Aorta (tissue), 5 donors: ENCODE results near the gene MOV10. TPM values are rescaled to one million over a fixed set of nuclear protein-coding genes. Genes with fewer than 3 reads are reported as not detected.

ENCODE experiments used
- ATAC-seq: fragments of 200-7000 bp; cut with Tn5 transposase; one replicate; pipeline ENCODE4 v1.9.1; 2022; ENCODE audit warnings: moderate library complexity; ENCODE audit not compliant: low FRiP score
- DNase-seq, 2 donors: peaks; one replicate each; pipeline ENCODE4 v3.0.0-alpha.2; 2020
- H3K27ac ChIP-seq, 2 donors: one replicate each; pipeline ENCODE4 v1.5.1; 2013; ENCODE audit warnings: low read length in 2 of 2, mild to moderate bottlenecking in 2 of 2, moderate library complexity in 2 of 2, control low read depth in 1 of 2, inconsistent platforms in 1 of 2, low read depth in 1 of 2
- H3K27me3 ChIP-seq, 2 donors: one replicate each; pipeline ENCODE4 v1.6.1; 2013; ENCODE audit warnings: control low read depth in 1 of 2, low read length in 1 of 2, mild to moderate bottlenecking in 1 of 2, moderate library complexity in 1 of 2; ENCODE audit not compliant: insufficient read depth in 2 of 2, control insufficient read depth in 1 of 2
- H3K36me3 ChIP-seq, 2 donors: one replicate each; pipeline ENCODE4 v1.6.1; 2013; ENCODE audit warnings: control low read depth in 1 of 2, low read length in 1 of 2, mild to moderate bottlenecking in 1 of 2; ENCODE audit not compliant: insufficient read depth in 2 of 2, control insufficient read depth in 1 of 2
- H3K4me1 ChIP-seq, 2 donors: one replicate each; pipeline ENCODE4 v1.6.1; 2013; ENCODE audit warnings: low read length in 2 of 2, control low read depth in 1 of 2, mild to moderate bottlenecking in 1 of 2, moderate library complexity in 1 of 2; ENCODE audit not compliant: insufficient read depth in 2 of 2, control insufficient read depth in 1 of 2
- H3K4me3 ChIP-seq, 2 donors: one replicate each; pipeline ENCODE4 v1.5.1; 2013; ENCODE audit warnings: low read length in 2 of 2, control low read depth in 1 of 2, mild to moderate bottlenecking in 1 of 2
- H3K9me3 ChIP-seq: one replicate; pipeline ENCODE4 v1.6.1; 2013; ENCODE audit warnings: mild to moderate bottlenecking, low read length; ENCODE audit not compliant: control insufficient read depth
- WGBS, 2 donors: extraction: QIAGEN DNeasy Blood & Tissue Kit; methylation state at CpG; one replicate each; pipeline ENCODE4 v1.1.7; 2013; 5-methylcytosine and 5-hydroxymethylcytosine counted together
- intact Hi-C, 2 donors: fragments of 100-400 bp; cut with DNase I; formaldehyde crosslinking; loops; one replicate each; pipeline versions ENCODE4 v1.14.2 to v1.15.0; 2022
- polyA plus RNA-seq, 2 donors: library from polyadenylated mRNA; stranded (reverse); fragments of 200-250 nt; gene quantifications; one replicate each; pipeline ENCODE4 v1.2.3, GENCODE V29; 2013
- total RNA-seq, 2 donors: library from RNA; stranded (reverse); fragmentation: NEBNext Ultra II Directional; extraction: Animal tissue kit (Norgen Biotek cat#: 25700); gene quantifications; one replicate each; pipeline ENCODE4 v1.2.1, GENCODE V29; 2021
- donor health status: healthy with polysubstance abuse.
- donor health status: Bipolar disorder and iron deficiency.
- donor health status: DM: no; HTN: no; CAD: no.
- donor health status: DM: no; HTN: no; CAD: no.
- donor health status: DM: yes; HTN: yes; CAD: no.

MOV10 gene
- total and polyA plus RNA-seq, 4 donors: 10.8 to 73.4 (median 45.1) TPM

DNA sequence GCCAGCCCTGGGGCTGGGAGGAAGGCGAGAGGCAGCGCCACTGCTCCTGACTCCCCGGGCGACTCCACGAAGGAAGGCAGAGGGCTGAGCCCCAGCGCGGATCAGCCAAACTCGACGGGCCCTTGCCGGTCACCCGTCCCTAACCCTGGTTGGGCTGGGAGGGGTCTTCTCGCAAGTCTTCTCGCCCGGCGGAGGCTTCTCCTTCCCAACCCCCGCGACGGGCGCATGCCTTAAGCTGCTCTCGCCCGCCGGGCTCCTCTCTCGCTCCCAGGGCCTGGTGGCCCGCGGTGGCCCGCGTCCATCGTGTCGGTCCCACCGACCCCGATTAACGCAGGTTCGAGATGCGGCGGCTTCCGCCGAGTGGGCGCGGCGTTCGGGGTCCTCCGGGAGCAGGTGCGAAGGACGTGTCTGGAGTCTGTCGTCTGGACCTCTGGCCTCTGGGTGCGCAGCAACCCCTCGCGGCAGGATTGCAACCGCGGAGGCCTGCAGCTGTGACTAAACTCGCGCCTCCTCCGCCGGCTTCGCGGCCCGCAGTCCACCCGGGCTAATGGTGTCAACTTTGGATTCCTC lies 69.6 kb downstream of the MOV10 start:
- Histone ChIP-seq H3K27me3 (no peaks in the 10 kb centered on the region), H3K9me3 (no peaks in the 10 kb centered on the region), H3K36me3 (no peaks in the 10 kb centered on the region), H3K27ac (no peak overlapping the region), H3K4me1 (no peaks in the 10 kb centered on the region), H3K4me3 (no peak overlapping the region)
- DNase-seq: peak; percentile 58 to 82
- intact Hi-C loops: no loop called here
- 3 to 5% methylated on average over 58 of the region's 58 CpGs for WGBS, 2 donors
- peak; percentile 73 for ATAC-seq

DNA sequence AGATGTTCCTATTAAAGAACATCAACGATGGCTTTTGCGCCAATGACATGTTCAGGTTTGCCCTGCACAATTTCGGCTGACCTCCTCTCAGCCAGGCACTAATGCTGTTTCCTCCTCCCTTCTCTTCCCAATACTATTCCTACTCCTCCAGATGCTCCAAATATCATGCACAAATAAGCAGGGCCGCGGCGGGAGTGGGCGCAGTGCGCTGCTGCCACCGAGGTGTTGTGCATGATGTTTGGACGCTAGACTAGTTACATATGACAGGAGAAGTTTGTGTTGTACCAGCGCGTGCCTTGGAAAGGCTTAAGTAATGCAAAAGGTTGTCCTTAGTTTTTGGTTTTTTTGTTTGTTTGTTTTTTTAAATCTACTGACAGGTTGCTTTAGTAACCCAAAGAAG lies 73.9 kb downstream of the MOV10 start:
- ATAC-seq: no peak
- H3K4me1 ChIP-seq: no peaks in the 10 kb centered on the region
- DNase-seq: no peak
- H3K27me3 ChIP-seq: no peaks in the 10 kb centered on the region
- 91% methylated on average over 12 of the region's 12 CpGs for WGBS, 2 donors
- H3K4me3 ChIP-seq: no peak overlapping the region
- no peaks in the 10 kb centered on the region for H3K36me3 ChIP-seq
- no peak overlapping the region for H3K27ac ChIP-seq
- H3K9me3 ChIP-seq: no peaks in the 10 kb centered on the region
- intact Hi-C loops: no loop called here

Other genes starting within 250 kb of the MOV10 start
- 10 to 100 TPM in 1 of 2 donors, 1 to 10 TPM in 1; 5.8 to 15.8 TPM for gene WNT2B, start 165.7 kb upstream of the MOV10 start, total RNA-seq
- 1 to 10 TPM; 2.5 to 2.8 TPM for gene WNT2B, start 165.7 kb upstream of the MOV10 start, polyA plus RNA-seq
- 10 to 100 TPM; 20.2 to 27.3 TPM for gene ST7L, start 55.5 kb upstream of the MOV10 start, total RNA-seq
- 10 to 100 TPM in 1 of 2 donors, 1 to 10 TPM in 1; 9.3 to 17.7 TPM for gene ST7L, start 55.5 kb upstream of the MOV10 start, polyA plus RNA-seq
- 100 to 1,000 TPM; 105 to 109 TPM for gene CAPZA1, start 54.8 kb upstream of the MOV10 start, total RNA-seq
- 10 to 100 TPM; 39.1 to 65.0 TPM for gene CAPZA1, start 54.8 kb upstream of the MOV10 start, polyA plus RNA-seq
- gene RHOC, start 32.5 kb downstream of the MOV10 start, total RNA-seq: 100 to 1,000 TPM; 269 to 316 TPM
- gene RHOC, start 32.5 kb downstream of the MOV10 start, polyA plus RNA-seq: 100 to 1,000 TPM; 433 to 540 TPM
- gene PPM1J, start 40.7 kb downstream of the MOV10 start, total RNA-seq: 1 to 10 TPM; 3.7 to 4.3 TPM
- gene PPM1J, start 40.7 kb downstream of the MOV10 start, polyA plus RNA-seq: 1 to 10 TPM in 1 of 2 donors, not detected in 1; 7.1 TPM